Epidermal melanocyte (primary cell): ENCODE data around the gene EMID1.
A peak's percentile ranks its signal among the peaks of the same experiment; 100 is the strongest.

Source experiments
- DNase-seq: peaks from one replicate; pipeline ENCODE4 v3.0.0; 2011; ENCODE audit warnings: low spot score; ENCODE audit not compliant: insufficient read length

EMID1 gene

DNA sequence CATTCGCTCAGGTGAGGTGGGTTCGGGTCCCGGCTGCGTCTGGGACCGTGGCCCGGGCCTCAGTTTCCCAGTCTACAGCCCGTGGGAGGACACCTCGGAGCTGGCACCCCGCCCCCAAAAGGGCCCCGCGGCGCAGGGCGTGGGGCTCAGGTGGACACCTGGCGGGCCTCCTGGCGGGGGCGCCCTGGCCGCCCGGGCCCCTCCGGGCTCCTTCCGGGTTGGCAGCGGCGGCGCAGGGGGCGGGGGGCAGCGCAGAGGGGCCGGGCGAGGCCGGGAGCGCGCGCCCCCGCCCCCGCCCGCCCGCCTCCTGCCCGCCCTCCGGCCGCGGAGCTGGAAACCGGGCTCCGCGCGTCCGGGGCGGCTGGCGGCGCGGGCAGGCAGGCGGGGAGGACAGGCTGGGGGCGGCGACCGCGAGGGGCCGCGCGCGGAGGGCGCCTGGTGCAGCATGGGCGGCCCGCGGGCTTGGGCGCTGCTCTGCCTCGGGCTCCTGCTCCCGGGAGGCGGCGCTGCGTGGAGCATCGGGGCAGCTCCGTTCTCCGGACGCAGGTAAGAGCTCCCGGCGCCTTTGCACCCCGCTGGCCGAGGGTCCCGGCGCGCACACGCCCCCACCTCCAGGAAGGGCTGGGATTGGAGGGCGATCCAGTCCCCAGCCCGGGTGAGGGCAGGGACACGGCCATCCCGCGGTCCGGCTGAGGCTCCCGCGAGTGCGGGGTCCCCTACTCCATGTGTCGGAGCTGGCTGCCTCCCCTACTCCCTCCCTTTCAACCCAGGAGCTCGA is at the start of gene EMID1:
EMID1 (plus strand) TSS at position 303 of the 778 bp plus-strand sequence; CDS start at position 446, 143 bp downstream.
- peak; percentile 18 for DNase-seq

DNA sequence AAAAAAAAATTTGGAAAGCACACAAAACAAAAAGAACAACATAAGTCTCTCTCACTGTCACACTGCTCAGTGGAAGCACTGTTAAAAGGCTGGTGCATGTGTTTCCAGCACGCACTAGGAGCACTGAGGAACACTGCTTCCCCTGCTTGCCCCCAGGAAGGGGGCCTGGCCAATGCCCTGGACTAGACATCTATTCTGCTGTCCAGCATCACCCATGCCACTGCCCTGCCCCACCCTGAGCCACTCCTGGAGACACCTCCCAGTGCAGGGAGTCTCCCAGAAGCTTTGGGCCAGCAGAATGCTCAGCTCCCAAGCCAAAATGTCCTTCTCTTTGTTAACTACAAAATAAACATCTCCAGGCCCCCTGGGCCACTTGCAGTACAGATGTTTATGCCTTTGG is 49.7 kb upstream of the EMID1 start:
- no peak for DNase-seq

DNA sequence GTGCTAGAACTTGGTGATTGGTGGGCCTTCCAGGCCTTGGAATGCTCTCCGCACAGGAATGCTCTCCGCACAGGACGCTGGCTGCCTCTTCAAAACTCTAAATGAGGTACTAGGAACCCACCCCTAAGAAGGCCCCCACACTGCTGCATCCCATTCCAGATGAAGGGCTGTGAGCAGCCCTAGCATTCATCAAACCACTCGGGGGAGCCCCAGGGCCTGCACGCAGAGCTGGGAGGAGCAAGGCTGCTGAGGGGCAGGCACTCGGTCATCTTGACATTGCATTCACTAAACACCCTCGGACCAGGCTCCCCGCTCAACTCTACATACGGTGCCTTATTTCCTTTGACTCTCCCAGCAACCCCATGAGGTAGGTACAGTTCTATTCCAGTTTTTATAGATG is 49.2 kb upstream of the EMID1 start:
- DNase-seq = no peak

DNA sequence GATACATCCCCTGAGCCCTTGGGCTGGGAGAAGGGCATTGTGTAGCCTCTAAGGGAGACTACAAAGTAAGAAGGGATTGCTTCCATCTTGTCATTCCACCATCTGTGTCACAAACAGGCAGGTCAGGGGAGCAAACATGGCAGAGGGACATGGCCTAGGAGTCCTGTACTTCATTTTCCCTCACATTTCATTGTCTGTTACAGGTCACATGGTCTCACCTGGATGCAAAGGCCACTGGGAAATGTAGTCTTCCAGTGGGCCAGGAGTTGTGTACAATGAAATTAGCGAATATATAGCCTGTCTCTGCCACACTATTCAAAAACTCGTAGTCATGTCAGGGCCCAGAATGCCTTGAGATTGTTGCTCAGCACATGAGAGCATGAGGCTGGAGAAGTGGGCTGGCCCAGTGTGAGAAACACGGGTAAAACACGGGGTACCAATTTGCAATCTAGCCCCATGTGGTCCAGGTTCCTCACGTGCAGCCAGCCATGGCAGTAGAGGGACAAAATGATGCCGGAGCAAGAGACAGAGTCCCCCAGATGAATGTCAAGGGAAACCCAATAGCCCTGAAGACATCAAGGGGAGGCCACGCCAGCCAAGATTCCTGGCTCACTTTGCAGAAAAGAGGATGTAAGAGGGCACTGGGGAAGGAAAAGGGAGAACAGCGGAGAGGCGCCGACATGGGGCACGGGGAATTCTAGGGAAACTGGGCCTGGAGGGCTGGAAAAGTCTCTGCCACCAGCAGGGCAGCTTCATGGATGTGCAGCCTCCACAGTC is 47.7 kb upstream of the EMID1 start:
- no peak for DNase-seq

DNA sequence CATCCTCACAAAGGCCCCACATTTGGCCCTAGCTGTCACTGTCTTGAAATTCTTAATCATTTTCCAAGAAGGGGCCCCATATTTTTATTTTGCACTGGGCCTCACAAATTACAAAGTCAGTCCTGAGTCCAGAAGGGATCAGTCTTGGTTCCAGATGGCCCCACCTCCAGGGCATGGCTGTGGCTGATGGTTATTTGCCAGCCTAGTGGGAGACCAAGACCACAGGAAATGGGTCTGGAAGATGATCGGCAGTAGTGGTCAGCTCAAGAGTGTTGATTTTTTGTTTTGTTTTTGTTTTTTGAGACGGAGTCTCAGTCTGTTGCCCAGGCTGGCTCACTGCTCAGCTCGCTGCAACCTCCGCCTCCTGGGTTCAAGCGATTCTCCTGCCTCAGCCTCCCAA is 47.1 kb upstream of the EMID1 start:
- DNase-seq = no peak

DNA sequence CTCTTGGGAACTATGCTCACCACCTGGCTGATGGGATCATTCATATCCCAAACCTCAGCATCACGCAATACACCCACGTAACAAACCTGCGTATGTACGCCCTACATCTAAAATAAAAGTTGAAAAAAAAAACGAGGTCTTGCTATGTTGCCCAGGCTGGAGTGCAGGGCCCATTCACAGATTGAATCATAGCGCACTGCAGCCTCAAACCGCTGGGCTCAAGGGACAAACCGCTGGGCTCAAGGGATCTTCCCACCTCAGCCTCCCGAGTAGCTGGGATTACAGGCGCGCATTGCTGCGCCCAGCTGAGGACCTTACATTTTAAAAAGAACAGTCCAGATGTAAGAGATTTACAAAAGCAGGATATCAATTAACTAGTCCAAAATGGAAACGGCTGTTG is 41.9 kb upstream of the EMID1 start:
- no peak for DNase-seq

DNA sequence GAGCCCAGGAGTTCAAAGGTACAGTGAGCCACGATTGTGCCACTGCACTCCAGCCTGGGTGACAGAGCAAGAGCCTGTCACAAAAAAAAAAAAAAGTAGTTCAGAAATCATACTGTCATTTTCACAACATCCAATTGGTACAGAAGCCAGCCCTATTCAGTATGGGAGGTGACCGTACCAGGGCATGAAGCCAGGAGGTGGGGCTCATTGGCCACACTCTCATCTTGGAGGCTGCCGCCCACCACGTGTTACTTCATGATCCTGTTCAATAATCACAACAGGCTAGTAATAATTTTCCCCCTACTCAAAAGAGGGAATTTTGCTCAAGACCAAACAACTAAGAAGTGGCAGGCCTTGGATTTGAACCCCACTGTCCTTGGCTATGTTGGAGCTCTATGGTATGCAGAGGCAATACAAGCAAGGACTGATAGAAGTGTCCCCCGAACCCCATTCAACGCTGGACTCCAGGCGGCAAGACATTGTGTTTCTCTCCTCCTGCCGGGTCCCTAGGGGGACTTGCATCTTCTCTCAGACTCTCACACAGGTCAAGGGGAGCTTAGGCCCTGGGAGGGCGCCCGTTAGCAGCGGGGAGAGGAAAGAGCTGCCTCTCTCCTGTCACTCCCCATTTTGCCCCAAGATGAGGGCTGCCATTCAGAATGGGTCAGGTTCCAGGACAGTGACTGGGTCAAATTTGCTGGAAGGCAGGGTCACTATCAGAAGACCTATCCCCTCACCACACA is 40.2 kb upstream of the EMID1 start:
- no peak for DNase-seq

DNA sequence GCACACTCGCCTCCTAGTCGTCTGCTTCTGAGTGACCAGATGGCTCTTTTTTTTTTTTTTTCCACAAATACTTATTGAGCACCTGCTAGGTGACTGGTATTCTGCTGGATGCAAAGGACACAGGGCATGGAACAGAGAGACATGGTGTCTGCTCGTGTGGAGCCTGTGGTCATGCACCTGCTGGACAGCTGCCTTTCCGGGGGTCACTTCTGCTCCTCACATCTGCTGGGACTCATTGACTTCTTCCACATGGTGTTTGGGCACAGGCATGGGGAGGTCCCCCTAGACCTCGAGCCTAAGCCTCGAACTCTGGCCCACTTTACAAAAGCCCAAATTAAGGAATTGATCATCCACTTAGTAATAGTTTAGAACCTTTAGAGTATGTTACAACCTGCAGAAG is 39.5 kb upstream of the EMID1 start:
- no peak for DNase-seq

DNA sequence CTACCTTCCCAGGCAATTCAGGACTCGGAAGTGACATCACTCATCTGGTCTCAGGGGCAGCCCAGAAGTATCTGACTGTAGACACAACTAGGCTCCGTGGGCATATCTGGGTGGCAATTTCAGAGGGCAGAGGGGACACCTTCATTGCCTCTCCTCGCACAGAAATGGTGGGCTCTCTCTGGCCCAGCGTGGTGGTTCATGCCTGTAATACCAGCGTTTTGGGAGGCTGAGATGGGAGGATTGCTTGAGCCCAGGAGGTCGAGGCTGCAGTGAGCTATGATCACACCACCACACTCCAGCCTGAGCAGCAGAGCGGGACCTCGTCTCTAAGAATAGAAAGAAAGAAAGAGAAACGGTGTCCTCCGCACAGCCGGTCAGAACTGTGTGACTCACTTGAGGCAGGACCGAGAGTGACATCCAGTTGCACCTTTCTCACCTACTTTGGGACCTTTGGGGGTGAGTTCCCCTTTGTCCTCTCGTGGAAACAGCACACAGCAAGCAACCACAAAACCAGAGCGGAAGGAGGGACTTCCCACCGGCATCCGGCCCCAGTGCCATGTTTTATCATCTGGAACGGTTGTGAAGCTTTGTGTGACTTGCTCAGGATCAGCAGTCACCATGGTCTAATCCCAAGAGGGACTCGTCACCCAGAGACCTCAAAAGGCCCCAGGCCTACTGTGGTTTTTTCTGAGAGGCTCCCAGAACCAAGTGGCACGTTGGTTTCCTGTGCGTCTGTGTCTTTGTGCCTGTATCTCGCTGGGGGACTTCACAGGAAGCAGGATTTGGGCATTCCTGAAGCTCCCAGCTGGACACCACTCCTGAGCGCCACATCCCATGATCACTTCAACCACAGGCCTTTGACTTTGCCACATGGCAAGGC is 38.4 kb upstream of the EMID1 start:
- no peak for DNase-seq

DNA sequence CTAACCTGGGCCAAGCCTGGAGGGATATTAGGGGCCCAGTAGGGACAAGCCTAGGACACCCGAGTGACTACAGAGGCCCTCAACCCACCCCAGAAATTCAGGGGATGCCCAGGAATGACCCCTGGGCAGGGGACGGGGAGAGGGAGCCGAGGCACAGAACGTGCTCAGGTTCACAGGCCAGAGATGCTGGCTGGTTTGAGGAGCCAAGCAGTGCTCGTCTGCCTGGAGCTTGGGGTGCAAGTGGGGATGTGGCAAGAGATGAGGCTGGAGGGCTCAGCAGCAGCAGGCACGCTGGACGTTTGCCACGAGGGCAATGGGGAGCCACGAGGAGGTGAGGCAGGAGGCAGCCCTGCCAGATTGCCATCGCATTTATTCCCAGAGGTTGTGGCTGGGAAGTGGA is 34.0 kb upstream of the EMID1 start:
- no peak for DNase-seq

DNA sequence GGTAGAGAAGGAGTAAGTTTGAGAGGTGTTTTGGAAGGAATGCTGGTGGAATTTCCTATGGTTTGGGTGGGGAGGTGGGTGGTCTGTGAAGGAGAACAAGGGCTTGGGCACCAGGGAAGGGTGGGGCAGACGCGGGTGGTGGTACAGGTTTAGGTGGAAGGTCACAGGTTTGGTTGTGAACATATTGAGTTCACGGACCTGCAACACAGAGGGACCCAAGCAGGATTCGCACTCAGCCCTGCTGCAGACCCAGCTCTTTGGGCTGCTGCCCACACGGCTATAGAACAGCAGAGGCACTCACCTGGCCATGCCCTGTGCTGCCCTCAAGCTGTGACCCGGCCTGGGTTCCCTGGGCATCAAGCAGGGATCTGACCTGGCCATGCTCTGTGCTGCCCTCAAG is 33.5 kb upstream of the EMID1 start:
- DNase-seq = no peak

DNA sequence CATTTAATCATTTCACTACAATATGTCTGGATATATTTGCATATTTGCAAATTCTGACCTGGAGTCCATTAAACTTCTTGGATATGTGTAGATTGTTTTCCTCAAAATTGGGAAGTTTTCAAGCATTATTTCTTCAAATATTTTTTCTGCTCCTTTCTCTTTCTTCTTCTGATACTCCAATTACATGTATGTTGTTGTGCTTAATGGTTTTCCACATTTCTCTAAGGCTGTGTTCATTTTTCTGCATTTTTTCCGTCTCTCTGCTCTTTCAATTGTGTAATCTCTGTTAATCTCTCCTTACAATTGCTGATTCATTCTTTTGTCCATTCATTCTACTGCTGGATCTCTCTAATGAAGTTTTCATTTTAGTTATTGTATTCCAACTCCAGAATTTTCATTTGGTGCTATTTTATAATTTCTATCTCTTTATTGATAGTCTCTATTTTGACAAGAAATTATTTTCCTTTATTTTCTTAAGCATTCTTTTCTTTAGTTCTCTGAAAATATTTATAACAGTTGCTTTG is 30.3 kb upstream of the EMID1 start:
- DNase-seq = no peak

DNA sequence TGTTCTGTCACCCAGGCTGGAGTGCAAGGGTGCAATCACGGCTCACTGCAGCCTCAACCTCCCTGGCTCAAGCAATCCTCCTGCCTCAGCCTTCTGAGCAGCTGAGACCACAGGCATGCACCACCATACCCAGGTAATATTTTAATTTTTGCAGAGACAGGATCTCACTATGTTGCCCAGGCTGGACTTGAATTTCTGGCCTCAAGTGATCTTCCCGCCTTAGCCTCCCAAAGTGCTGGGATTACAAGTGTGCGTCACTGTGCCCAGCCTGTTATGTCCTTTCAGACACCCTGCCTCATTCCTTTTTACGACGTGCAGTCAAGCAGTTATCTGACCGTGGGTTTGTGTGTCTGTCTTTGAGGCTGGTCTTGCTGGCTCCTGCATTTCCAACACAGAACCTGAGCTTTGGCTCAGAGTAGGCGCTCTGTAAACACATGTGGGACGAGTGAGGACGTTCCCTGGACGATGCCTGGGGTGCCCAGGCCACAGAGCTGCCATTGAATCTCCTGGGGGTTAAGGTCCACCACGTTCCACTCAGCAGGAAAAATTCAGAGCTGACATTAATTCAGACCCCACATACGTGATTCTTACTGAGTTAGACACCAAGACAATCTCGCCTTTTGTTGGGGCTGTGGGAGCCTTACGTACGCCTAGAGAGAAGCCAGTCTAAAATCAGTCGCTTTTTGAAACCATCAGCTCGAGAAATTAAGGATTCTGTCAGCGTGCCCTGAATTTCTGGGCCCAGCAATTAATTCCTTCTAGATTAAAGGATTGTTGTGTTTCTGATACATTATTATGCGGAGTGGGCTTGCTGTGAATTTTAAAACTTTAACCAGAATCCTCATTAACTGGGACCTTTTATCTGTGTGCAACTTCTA is 21.5 kb upstream of the EMID1 start:
- no peak for DNase-seq

DNA sequence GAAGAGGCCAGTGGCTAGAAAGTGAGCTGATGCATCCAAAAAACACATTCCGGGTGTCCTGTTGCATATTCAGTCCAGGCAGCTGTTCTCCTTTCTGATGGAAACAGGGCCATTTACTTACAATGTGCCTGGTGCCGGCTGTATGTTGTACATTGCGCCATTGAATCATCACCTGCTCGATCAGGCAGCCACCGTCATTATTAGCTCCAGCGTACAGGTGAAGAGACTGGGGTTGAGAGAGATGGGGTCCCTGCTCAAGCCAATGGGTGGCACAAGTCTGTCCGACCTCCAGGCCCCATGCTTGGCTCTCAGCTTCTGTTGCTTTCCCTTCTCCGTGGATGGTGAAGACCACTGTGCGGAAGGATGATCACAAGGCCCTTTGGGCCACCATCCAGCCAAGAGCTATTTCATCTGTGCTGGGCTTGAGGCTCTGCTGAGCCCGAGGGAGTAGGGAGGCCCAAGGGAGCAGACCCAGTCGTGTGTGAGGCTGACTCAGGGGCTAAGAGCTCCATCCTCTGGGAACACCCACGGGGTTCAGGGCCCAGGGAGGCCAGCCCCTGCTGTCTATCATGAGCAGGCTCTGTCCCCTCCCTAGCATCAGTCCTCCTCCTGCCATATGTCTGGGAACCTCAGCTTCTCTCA is 20.7 kb upstream of the EMID1 start:
- no peak for DNase-seq

DNA sequence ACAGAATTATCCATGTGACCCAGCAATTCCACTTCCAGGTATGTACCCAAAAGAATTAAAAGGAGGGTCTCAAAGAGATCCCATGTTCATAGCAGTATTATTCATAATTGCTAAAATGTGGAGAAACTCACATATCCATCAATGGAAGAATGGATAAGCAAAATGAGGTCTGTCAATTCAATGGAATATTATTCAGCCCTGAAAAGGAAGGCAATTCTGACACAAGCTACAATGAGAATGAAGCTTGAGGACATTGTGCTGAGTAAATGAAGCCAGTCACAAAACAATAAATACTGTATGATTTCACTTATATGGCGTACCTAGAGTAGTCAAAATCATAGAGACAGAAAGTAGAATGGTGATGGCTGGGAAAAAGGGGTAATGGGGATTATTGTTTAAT is 19.4 kb upstream of the EMID1 start:
- no peak for DNase-seq

DNA sequence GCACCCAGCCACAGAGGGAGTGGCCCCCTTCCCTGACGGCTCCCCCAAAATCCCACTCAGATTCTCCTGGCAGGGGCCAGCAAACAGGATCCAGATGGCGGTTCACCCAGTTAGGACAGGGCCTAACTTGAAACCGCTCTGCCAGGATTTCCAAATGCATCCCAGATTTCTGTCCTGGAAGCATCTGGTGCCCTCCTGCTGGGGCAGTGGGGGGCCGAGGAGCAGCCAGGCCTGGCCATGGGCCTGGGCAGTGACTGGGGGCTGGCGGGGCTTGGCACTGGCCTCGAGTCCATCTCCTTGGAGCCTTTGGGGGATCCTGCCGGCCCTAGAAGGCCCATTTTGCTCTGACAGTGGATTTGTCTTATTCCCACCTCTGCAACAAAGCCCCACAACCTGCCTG is 17.9 kb upstream of the EMID1 start:
- no peak for DNase-seq

DNA sequence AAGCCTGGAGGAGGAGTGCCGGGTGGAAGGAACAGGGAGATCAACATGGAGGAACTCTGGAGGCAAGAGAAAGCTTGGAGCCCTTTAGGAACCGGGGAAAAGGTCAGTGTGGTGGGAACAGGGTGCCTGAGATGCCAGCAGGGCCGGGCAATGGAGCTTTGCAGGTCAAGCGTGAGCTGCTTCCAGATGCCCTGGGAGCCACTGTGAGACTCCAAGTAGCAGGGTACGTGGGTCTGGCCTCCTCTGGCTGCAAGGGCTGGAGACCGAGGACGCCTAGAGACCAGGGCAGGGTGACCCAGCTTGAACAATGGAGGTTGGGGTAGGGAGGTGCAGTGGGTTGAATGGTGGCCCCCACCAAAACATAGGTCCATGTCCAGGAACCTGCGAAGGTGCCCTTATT is 15.6 kb upstream of the EMID1 start:
- DNase-seq = no peak

DNA sequence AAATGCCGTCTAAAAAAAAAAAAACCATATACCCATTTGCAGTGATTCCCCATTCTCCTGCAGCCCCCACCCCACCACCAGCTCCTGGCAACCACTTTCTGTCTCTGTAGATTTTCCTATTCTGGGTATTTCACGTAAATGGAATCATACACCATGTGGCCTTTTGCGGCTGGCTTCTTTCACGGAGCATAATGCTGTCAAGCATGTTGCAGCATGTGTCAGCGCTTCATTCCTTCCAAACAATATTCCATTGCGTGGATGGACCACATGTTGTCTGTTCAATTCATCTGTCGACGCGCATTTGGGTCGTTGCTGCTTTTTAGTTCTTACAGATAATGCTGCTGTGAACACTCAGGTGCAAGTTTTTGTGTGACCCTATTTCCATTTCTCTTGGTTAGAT is 14.8 kb upstream of the EMID1 start:
- no peak for DNase-seq

DNA sequence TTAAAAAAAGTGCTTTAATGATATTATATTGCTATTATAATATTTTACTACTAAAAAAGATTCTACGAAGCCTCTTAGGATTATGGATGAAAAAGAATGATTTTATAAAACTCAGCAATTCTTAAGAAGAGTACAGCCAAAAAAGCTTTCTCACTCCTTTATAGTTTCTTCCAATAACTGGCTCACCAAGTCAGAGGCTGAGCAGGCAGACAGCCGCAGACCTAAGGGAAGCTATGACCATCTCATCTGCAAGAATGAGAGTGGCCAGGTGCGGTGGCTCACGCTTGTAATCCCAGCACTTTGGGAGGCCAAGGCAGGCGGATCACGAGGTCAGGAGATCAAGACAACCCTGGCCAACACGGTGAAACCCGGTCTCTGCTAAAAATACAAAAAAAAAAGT is 12.7 kb upstream of the EMID1 start:
- no peak for DNase-seq

DNA sequence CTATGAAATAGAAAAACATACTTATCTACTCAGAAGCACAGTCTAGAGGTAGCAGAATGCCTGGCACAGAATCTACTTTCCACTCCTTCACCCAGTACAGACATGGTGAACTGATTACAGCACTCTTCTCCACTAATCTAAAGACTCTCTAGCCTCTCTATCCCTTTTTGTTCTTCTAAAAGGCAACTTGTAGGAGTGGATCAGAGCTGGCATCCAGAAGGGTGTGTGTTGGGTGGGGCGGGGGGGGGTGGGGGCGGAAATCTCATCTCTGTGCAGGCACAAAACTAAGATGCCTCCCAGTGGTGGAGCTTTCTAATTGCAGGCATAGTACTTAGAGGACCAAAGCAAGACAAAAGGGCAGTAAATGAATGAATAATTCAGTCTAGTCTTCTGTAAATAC is 11.5 kb upstream of the EMID1 start:
- DNase-seq = no peak
